HG03135 (cell line): ENCODE data around the gene EFEMP1.

Experiments
- ATAC-seq: cut with Tn5 transposase; IDR thresholded peaks from one replicate; pipeline ENCODE4 v1.9.1; 2021; ENCODE audit warnings: mild to moderate bottlenecking, moderate library complexity; ENCODE audit not compliant: unreplicated experiment

The EFEMP1 gene

DNA sequence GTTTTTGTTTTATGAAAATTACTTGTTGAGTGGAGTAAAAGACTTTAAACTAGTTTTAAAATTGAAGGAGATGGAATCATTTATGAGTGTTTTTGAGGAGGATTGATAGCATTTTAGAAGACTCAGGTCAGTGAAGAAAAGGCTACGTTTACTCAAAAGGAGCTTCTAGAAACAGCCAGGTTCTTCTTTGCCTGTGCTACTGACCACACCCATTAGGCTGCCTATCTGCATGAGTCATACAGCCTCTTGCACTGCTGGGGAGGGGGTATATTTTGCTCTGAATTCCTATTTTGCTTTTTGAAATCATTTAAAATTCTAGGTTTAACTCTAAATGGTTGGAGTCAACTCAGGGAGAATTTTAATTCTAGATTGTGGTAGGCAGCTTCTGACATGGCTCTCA is 22.3 kb downstream of the EFEMP1 start:
- ATAC-seq: no peak

DNA sequence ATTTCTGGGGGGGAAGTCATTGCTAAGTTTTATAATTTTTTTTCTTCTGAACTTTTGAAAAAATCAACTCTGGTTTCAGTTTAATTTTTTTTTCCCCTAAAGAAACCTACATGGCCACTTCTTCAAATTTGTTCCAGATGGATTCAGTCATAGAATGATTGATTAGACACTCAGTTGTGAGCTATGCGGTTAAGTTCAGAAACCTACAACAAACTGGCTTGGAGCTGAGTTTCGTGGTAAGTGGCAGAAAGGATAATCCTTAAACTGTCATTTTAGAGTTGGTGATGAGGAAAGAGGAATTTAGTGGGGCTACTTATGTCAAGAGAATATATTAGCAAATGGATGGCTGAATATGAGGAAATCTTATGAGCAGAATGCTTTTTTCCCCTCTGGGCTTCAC is 23.7 kb downstream of the EFEMP1 start:
- ATAC-seq: no peak

DNA sequence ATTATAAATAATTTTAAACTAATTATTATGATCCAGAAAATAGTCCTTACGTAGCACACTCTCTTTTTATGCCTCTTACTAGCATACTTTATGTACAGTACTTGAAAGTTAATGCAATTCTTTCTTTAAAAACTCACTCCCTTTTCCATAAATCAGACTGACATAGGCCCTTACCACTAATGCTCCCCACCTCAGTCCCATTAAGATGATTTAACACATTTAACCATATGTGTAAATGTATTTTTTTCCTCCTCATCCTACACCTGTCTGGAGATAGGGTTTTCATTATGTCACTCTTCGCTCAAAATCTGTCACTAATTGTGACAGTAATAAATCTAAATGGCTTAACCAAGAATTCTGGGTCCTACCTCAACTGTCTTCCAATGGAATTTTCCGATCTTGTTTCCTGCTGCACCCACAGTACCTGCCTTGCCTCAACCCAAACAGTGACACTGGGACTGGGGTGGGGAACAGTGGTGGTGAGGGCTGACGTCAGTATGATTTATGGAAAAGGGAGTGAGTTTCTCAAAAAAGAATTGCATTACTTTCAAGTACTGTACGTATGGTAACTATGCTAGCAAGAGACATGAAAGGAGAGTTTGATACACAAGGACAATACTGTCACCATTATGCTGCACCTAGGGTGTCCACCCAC is 25.1 kb downstream of the EFEMP1 start:
- no peak for ATAC-seq

DNA sequence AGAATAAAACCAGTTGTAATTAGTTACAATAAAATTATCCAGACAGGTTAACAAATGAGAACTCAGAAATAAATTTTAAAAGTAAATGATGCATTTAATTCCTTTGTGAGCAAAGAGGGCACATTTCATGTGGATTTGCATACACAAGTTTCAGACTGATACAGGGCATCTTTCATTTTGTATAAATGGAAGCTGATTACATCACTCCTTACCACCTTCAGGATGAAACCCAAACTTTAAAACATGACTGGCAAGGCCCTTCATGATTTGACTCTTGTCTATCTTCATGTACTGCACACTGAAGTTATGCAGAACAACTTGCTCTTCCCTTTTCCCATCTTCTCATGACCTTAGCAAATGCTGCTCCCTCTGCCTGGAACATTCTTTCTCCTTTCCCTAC is 26.9 kb downstream of the EFEMP1 start:
- ATAC-seq: no peak

DNA sequence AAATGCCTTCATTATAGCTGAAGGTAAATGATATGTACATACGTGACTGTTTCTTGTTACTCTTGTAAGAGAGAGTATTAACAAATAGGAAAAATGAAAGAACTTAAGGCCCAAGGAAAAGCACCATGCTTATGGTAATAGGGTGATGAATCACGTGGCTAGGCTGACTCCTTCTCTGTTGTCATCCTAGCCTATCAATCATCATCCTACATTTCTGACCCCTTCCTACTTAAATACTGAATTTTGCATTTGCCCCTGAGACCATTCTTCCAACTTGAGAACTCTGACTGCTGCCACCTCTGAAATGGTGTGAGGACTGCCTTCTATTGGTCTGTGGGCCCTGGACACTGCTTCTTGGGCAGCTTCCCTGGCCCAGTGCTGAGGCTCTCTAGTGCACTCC is 28.9 kb downstream of the EFEMP1 start:
- ATAC-seq: no peak

DNA sequence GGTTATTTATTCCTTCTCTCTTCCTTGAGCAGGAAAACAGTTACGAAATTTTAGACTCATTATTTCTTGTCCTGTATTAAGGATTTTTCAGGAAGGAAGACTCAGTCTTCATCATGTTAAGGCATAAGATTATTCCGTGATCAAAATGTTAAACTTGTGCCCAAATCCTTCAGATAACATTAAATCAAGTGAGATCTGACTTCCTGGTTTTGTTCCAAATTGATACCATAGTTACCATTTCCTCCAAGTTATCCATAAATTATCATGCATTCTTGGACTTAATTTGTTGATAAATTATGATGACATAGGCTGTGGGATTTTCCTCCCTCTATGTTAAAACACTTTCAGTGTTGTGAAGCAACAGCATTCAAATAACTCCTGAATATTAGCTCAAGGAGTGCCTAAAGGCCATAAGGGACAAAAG is 31.9 kb downstream of the EFEMP1 start:
- ATAC-seq: no peak

DNA sequence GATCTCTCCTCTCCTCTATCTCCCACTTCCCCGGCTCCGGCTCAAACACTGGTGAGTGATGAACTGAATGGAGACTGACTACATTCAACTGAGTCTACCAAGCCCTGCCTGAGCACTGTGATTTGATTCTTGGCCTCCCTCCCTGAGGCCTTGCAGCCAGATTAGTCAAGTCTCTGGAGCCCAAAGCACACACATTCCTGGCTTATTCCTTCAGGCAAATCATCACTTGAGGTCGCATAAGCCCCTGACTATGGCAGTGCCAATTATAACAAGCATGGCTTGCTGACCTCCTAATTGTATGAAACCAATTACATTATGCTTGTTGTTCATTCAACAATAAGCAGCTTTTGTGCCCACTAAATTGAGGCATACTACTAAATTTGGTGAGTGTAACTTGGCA is 34.6 kb downstream of the EFEMP1 start:
- ATAC-seq: no peak

DNA sequence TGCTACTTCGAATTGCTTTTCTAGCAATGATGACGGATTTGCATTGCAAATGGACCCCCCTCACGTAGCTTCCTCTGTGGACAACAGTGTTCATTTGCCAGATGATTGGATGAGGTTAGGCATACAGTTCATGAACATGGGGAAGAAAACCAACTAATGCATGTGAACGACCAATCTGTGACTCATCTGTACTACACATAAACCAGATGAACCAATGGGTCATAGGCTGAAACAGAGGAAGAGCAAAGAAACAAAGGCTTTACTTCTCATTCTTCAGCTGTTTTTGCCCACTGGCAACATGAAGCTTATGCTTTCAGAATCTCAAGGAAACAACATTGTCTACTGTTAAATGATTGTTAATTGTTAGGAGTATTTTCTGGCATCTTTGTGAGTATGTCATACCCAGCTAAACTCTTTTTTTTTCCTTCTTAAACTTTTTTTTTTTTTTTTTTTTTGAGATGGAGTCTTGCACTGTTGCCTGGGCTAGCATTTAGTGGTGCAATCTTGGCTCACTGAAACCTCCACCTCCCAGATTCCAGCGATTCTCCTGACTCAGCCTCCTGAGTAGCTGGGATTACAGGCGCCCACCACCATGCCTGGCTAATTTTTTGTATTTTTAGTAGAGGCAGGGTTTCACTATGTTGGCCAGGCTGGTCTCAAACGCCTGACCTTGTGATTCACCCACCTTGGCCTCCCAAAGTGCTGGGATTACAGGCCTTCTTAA is 35.5 kb downstream of the EFEMP1 start:
- no peak for ATAC-seq

DNA sequence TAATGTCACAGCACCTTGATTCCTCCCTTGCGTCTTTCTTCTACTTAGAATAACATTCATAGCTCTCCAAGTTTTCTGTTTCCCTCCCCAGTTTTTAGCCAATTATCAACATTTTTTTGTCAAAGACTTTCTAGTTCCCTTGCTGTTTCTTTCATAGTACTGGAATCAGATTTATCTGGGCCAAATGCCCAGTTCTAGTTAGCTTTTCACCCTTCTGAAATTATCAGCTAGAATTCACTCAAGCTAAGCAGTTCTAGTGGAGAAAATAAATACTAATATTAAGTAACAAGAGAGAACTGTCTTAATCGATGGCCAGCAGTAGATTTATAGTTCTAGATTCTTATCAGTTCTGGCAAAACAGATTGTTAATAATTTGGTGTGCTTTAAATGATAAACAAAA is 36.2 kb downstream of the EFEMP1 start:
- no peak for ATAC-seq

DNA sequence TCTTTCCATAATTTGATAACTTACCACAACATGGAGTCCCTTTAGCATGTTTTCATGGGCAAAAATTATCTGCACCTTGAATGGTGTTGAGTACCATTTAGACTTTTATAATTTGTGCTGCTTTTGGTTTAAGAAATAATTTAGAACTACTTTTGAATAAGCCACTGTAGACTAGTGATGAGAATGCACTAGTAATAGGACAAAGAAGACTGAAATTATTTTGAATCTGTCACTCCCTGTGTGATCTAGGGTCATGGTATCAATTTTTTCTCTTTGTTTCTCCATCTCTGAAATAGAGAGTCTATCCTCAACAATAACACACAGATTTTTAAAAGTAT is 37.7 kb downstream of the EFEMP1 start:
- ATAC-seq: no peak

DNA sequence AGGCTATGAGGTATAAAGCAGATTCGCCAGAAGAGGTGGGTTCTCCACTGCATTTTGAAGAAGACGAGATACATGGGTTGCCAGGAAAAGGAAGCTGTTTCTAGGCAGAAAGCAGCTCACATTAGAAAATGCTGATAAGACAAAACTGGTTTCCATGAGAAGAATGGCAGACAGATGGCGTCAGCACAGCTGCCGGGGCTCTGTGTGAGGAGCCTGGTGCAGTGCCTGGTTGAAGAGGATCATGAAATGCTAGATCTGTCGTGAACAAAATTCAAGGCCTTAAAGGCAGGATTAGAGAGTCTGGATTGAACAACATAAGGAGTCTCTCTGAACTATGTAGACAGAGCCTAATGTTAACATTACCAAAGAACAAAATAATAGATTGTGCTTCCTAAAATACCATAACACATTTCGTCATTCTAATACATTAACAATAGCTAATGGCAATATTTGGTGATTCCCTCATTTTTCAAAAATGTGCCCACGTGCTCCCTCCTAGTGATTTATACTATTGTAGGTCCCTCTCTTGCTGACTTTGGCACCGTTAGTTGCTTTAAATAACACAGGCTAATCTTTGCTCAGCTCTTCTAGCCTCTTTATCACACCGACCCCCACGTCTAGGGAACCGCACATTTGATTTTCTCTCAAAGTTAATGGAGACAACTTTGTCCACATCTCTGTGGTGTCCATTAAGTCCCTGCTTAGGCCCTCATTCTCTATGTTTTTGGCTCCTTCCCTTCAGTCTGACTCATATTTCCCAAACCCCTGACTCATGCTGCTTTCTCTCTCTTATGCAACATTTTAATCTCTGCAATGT is 38.2 kb downstream of the EFEMP1 start:
- no peak for ATAC-seq

DNA sequence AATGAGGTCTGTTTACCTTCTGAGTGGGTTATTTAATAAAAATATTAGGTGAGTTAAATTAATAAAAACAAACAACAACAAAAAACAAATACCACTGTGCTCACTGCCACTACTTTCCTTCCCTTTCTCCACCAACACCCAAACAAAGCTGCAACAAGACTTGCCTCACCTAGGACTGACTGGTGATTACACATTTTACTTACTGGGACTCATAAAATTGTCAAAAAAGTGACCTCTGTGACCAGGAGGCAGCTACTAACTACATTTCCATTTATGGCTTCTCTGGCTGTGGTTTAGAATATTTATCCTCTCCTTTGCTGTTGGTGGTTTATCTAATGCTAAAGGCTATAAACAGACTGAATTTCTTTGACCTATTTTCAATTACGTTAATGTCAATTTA is 39.8 kb downstream of the EFEMP1 start:
- ATAC-seq: no peak

DNA sequence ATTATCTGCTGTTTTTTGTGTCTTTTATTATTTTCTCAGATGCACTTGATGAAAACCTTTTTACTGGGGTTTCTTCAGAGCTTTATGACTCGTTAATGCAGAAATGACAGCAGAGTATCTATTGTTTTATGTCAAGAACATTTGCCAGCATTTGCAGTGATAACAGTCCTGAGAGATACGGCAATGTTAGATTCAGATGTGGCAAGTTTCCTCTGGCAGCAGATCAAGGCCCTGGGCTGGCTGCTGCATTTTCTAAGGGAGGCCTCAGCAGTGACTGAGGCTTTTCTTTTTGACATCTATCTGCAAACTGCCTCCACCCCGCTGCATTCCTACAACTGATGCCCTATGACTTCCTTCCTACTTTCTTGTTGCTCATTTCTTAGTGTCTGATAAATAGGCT is 40.2 kb downstream of the EFEMP1 start:
- ATAC-seq: no peak

DNA sequence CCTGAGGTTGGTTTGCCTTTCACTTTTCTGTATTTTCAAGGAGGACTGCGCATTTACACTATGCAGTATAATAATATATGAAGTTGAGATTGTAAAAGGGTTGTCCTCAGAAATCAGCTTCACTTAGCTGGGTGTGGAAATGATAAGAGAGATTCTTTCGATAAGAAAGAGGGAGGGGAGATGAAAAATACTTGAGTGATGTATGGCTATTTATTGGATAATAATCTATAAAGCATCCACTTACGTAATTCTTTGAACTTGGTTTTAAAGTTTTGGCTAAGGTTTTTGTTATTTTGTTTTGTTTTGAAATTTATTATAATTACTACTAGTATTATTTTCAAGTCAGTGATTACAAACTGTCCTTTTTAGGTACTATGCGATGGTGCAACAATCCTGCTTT is 40.6 kb downstream of the EFEMP1 start:
- no peak for ATAC-seq

DNA sequence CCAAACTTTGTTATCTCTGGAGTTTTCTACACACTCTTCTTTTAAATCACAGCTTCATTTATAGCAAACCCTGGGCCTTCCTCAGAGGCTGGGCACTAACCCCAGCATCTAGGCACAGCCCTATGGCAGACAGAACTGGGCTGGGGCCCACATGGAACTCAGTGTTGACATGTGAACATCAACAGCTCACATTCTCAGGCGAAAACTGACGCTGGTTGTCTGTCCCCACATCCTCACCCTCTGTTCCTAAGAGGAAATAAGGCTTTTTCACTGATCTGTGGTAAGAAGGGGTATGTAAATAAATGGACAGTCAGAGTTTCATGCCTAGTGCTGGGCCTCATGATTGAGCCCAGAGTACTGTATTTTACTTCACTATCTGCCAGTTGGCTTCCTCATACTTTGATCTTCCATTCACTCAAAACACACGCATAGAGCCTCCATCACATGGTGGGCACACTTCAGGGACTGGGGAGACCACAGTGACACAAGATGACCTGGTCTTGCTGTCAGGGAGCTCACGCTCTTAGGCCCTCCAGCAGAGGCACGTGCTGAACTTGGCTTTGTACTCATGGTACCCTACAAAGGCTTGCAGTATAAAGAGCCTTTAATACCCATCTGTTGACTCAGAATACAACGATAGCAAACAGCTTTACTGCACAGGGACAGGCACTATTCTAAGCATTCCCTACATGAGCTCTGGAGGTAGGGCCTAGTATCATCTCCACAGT is 43.0 kb downstream of the EFEMP1 start:
- ATAC-seq: no peak

DNA sequence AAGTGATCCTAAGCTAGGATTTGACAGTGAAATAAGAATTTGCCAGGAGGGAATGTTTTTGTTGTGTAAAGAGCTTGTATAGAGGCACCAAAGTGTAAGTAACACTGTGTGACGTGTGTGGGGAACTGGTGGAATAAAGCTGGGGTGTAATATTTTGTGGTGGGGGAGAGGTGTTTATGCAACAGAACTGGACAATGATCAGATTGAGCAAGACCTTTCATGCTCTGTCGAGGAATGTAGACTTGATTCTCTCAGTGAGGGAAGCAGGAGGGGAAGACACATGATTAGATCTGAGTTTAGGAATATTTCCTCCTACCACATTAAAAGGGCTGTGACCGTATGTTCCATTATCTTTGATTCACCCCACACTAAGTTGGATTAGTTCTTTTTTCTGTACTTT is 43.6 kb downstream of the EFEMP1 start:
- ATAC-seq: no peak

DNA sequence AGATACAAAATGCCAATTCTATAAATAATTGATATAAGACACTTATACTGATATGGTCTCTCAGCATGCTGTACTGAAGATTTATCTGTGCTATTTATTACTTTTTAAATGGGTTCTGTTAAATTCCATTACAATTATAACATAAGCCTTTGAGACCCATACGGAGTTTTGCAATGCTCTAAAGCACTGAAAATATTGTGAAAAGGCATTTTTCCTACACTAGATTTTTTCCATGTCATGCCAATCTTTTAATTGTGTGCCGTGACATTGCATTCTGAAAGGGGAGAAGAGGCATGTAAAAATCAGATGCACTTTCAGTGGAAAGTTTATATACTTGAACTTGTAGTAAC is 46.5 kb downstream of the EFEMP1 start:
- ATAC-seq: no peak

DNA sequence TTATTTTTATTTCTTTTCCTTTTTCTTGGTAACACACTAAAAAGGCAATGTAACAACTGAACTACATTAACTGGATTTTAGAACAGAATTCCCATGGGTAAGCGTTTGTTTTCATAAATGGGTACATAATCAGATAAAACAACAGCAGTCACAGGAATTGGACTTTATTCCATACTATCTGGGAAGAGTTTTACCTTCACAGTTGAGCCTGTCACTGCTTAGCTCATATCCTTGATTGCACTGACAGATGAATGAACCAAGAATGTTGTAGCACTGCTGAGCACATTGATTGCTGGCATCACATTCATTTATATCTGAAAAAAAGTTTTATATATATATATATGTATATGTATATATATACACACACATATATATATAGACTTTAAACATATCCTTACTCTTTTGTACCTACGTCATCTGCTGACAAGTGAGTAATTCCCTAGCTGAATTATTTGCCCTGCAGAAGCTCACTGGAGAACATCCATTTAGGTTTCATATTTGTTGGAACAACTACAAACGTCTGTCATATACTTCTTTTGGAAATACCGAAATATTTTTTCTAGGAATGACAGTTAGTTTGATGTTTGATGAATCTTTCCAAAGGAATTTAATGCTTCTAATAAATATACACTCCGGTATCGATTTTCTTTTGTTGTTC is 47.0 kb downstream of the EFEMP1 start:
- no peak for ATAC-seq

DNA sequence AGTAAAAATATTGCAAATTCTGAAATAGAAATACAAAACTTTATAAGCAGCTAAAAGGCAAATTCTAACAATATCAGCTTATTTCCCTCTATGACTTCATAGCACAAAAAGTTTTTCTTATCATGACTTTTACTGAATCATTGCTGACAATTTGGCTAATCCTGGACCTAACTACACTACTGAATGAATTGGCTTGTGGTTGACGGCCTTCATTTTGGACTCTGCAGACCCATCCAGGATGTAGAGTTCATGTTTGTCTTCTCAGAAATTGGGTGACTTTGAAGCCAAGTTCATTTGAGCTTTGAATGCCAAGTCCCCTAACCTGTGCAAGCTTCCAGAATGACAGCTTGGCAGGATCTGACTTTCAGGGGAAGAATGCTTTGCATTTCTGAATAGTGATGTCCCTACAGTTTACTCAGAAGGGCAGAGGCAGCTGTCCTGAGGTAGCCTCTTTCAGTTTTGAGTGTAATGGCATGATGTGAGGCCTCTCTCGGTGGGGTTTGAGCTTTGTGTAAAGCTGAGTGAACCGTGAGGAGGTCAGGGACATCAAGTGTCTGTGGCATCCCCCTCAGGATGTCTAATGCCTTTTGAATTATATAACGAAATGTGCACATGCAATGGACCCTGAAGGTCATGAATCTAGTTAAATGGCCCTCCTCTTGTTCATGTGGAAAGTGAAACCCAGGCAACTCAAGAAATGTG is 48.0 kb downstream of the EFEMP1 start:
- no peak for ATAC-seq

DNA sequence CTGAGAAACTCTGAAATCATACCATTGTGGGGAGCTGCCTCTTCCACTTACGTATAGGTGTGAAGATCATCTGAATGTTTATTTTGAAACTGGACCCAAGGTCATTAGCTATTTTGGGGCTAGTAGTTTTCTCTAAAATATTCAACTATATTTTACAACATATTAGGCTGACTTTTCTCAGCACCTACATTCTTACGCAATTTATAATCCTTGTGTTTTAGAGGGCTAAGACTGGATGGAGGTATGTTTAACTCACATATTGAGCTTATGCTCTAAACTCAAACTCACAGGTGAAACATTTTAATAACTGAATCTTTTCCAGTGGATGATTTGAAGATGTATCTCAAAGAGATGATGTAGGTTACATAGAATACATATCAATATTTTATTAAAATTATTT is 49.2 kb downstream of the EFEMP1 start:
- no peak for ATAC-seq
